Measurements from ENCODE around the gene TSPAN31.
"Not testable (repeated sequence)": the region's sequence is repeated elsewhere in the genome, so short reads cannot be mapped to it uniquely, and the experiment has no call there.

The TSPAN31 gene

GRCh38 chr12:57744777-57745484 is at the start of gene TSPAN31:
Gene TSPAN31 (plus strand): TSS chr12:57745039. CDS start chr12:57745155, 116 bp downstream.
- DNase-seq (ENCODE audit: low spot score) = peak; percentile 97

- no peak for DNase-seq (ENCODE audit: low spot score)
These were observed 48.9 kb upstream of the TSPAN31 start for GRCh38 chr12:57695770-57696432.

GRCh38 chr12:57697076-57697475 is 47.8 kb upstream of the TSPAN31 start:
- no peak for DNase-seq (ENCODE audit: low spot score)

- DNase-seq (ENCODE audit: low spot score) = no peak
These were observed 46.4 kb upstream of the TSPAN31 start for GRCh38 chr12:57698414-57698813.

- DNase-seq (ENCODE audit: low spot score) = no peak
These were observed 44.5 kb upstream of the TSPAN31 start for GRCh38 chr12:57700317-57700716.

- DNase-seq (ENCODE audit: low spot score) = no peak
These were observed 37.6 kb upstream of the TSPAN31 start for GRCh38 chr12:57707250-57707649.

- DNase-seq (ENCODE audit: low spot score) = no peak
These were observed 36.5 kb upstream of the TSPAN31 start for GRCh38 chr12:57708296-57708695.

GRCh38 chr12:57712701-57713100 is 32.1 kb upstream of the TSPAN31 start:
- DNase-seq (ENCODE audit: low spot score) = no peak

- no peak for DNase-seq (ENCODE audit: low spot score)
These were observed 31.6 kb upstream of the TSPAN31 start for GRCh38 chr12:57713209-57713608.

GRCh38 chr12:57715036-57715748 is 29.6 kb upstream of the TSPAN31 start:
- DNase-seq (ENCODE audit: low spot score) = not testable (repeated sequence)

GRCh38 chr12:57715786-57716185 is 29.1 kb upstream of the TSPAN31 start:
- no peak for DNase-seq (ENCODE audit: low spot score)

- DNase-seq (ENCODE audit: low spot score) = no peak
These were observed 28.5 kb upstream of the TSPAN31 start for GRCh38 chr12:57716305-57716704.

GRCh38 chr12:57717131-57717530 is 27.7 kb upstream of the TSPAN31 start:
- no peak for DNase-seq (ENCODE audit: low spot score)

GRCh38 chr12:57717846-57718640 is 26.8 kb upstream of the TSPAN31 start:
- no peak for DNase-seq (ENCODE audit: low spot score)

- DNase-seq (ENCODE audit: low spot score) = no peak
These were observed 26.0 kb upstream of the TSPAN31 start for GRCh38 chr12:57718641-57719528.

- no peak for DNase-seq (ENCODE audit: low spot score)
These were observed 24.8 kb upstream of the TSPAN31 start for GRCh38 chr12:57719777-57720605.

- DNase-seq (ENCODE audit: low spot score) = no peak
These were observed 23.9 kb upstream of the TSPAN31 start for GRCh38 chr12:57720606-57721595.

- DNase-seq (ENCODE audit: low spot score) = not testable (repeated sequence)
These were observed 22.8 kb upstream of the TSPAN31 start for GRCh38 chr12:57721846-57722608.
